ENCODE data around the gene SP7. TPM values are rescaled to one million over a fixed set of nuclear protein-coding genes. Genes with fewer than 3 reads are reported as not detected.

SP7 gene
- total and polyA plus RNA-seq, 9 of the 15 experiments (the other 6 are each of a cell fraction or from before 2014, with no cell fraction given), result 0.04 TPM; not detected in 8

GRCh38 chr12:53379389-53380103, 43.4 kb upstream of the SP7 start (continued):
- TF ChIP-seq SREBF1 (IDR thresholded peaks at IDR 0.05; ENCODE audit: borderline replicate concordance, low read depth, low read length) (peak; percentile 11; the same call in 1 of the 2 replicates), ZNF77 (CRISPR knock-in tag; IDR thresholded peaks at IDR 0.05) (no peak), SPI1 (IDR thresholded peaks at IDR 0.05; ENCODE audit: borderline replicate concordance, low read depth, low read length) (peak; percentile 30; the same call in 1 of the 2 replicates), ZBTB17 (CRISPR knock-in tag; IDR thresholded peaks at IDR 0.05) (no peak), MYC (IDR thresholded peaks at IDR 0.05; ENCODE audit: low read depth, low read length) (peak; percentile 57; the same call in 1 of the 2 replicates), MYC (CRISPR knock-in tag; IDR thresholded peaks at IDR 0.05; ENCODE audit: borderline replicate concordance, low read depth) (no peak), SIN3B (IDR thresholded peaks at IDR 0.05; ENCODE audit: low read depth) (no peak), TOE1 (IDR thresholded peaks at IDR 0.05; ENCODE audit: borderline replicate concordance) (0 out of 2 replicates have a peak, but pooled peaks have one; percentile 3), TOE1 (CRISPR knock-in tag; IDR thresholded peaks at IDR 0.05; ENCODE audit: borderline replicate concordance, low read depth) (no peak), TARDBP (IDR thresholded peaks at IDR 0.05) (no peak), SLC30A9 (CRISPR knock-in tag; IDR thresholded peaks at IDR 0.05) (no peak), POLR2A (conservative IDR thresholded peaks at IDR 0.05) (peak; percentile 95), HNRNPL (IDR thresholded peaks at IDR 0.05; ENCODE audit: low read depth, low read length) (peak; percentile 77; the same call in 1 of the 2 replicates), MTA3 (IDR thresholded peaks at IDR 0.05; ENCODE audit: borderline replicate concordance) (peak; percentile 66; the same call in 1 of the 2 replicates), MXI1 (IDR thresholded peaks at IDR 0.05; ENCODE audit: low read depth, low read length) (0 out of 2 replicates have a peak, but pooled peaks have one; percentile 45), TAF7 (tag; IDR thresholded peaks at IDR 0.05) (0 out of 2 replicates have a peak, but pooled peaks have one; percentile 57), ATF1 (CRISPR knock-in tag; IDR thresholded peaks at IDR 0.05) (no peak), ATF1 (tag; IDR thresholded peaks at IDR 0.05) (peak; percentile 97), GABPB1 (CRISPR knock-in tag; IDR thresholded peaks at IDR 0.05) (peak; percentile 49)
- TF ChIP-seq, protein P1, sequence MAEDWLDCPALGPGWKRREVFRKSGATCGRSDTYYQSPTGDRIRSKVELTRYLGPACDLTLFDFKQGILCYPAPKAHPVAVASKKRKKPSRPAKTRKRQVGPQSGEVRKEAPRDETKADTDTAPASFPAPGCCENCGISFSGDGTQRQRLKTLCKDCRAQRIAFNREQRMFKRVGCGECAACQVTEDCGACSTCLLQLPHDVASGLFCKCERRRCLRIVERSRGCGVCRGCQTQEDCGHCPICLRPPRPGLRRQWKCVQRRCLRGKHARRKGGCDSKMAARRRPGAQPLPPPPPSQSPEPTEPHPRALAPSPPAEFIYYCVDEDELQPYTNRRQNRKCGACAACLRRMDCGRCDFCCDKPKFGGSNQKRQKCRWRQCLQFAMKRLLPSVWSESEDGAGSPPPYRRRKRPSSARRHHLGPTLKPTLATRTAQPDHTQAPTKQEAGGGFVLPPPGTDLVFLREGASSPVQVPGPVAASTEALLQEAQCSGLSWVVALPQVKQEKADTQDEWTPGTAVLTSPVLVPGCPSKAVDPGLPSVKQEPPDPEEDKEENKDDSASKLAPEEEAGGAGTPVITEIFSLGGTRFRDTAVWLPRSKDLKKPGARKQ (CRISPR knock-in tag; IDR thresholded peaks at IDR 0.05), result no peak

All from K562 (cell line).